Endothelial cell (in vitro differentiated cells): ENCODE results near the gene PSMC3IP. TPM values are rescaled to one million over a fixed set of nuclear protein-coding genes. Genes with fewer than 3 reads are reported as not detected.
"Not testable (repeated sequence)": the region's sequence is repeated elsewhere in the genome, so short reads cannot be mapped to it uniquely, and the experiment has no call there.

Experiments used
- DNase-seq: peaks from one replicate; pipeline ENCODE4 v3.0.0; 2021; ENCODE audit warnings: low spot score
- H3K27ac Mint-ChIP-seq: one replicate; pipeline ENCODE4 v1.8.0; 2021; ENCODE audit warnings: mixed read lengths, inconsistent platforms; ENCODE audit not compliant: unreplicated experiment
- H3K27me3 Mint-ChIP-seq: one replicate; pipeline ENCODE4 v1.8.0; 2021; ENCODE audit warnings: mild to moderate bottlenecking, moderate library complexity, mixed read lengths, inconsistent platforms; ENCODE audit not compliant: unreplicated experiment
- H3K36me3 Mint-ChIP-seq: one replicate; pipeline ENCODE4 v1.8.0; 2021; ENCODE audit warnings: mild to moderate bottlenecking, low read depth, mixed read lengths, inconsistent platforms; ENCODE audit not compliant: unreplicated experiment
- H3K4me1 Mint-ChIP-seq: one replicate; pipeline ENCODE4 v1.8.0; 2021; ENCODE audit warnings: mild to moderate bottlenecking, mixed read lengths, inconsistent platforms; ENCODE audit not compliant: unreplicated experiment
- H3K4me3 Mint-ChIP-seq: one replicate; pipeline ENCODE4 v1.8.0; 2021; ENCODE audit warnings: mild to moderate bottlenecking, mixed read lengths, inconsistent platforms; ENCODE audit not compliant: unreplicated experiment
- H3K9me3 Mint-ChIP-seq: one replicate; pipeline ENCODE4 v1.8.0; 2021; ENCODE audit warnings: mixed read lengths, inconsistent platforms; ENCODE audit not compliant: unreplicated experiment
- CTCF ChIP-seq: fragments of 200-600 bp; sonication (generic); IDR thresholded peaks from one replicate; pipeline ENCODE4 v1.5.0; 2021; ENCODE audit warnings: antibody characterized with exemption; ENCODE audit not compliant: unreplicated experiment
- long read RNA-seq: library from polyadenylated mRNA; unstranded; transcript quantifications from one replicate; pipeline ENCODE4 v2.0.0, GENCODE V29; 2020; ENCODE audit not compliant: unreplicated experiment
- total RNA-seq: library from RNA; stranded (reverse); fragmentation: NEBNext Ultra II Directional; extraction: Animal tissue kit (Norgen Biotek cat#: 25700); gene quantifications from one replicate; pipeline ENCODE4 v1.2.1, GENCODE V29; 2021; ENCODE audit not compliant: unreplicated experiment

PSMC3IP gene
- 8.0 TPM for total RNA-seq
- long read RNA-seq, partial matches to known transcripts, result 0 of 4 reads
- long read RNA-seq, other reads (novel, unspliced or antisense), result 0 of 4 reads

- Mint-ChIP-seq H3K4me1 (peaks cover 30% of the 10 kb centered on the region), H3K4me3 (peak within 1 kb of the TSS; percentile 98), H3K27ac (peak within 1 kb of the TSS; percentile 93), H3K36me3 (peaks cover 29% of the 10 kb centered on the region), H3K27me3 (peaks cover 12% of the 10 kb centered on the region), H3K9me3 (no peaks in the 10 kb centered on the region)
- DNase-seq, result peak; percentile 95
- peak; percentile 4 for TF ChIP-seq CTCF
Measured at GRCh38 chr17:42577532-42578281, at the start of gene PSMC3IP. TSS of gene PSMC3IP (minus strand) at chr17:42577729. CDS start at chr17:42577686, 43 bp downstream.

GRCh38 chr17:42623732-42624596 lies 46.4 kb upstream of the PSMC3IP start:
- no peaks in the 10 kb centered on the region for H3K4me1 Mint-ChIP-seq
- no peaks in the 10 kb centered on the region for H3K9me3 Mint-ChIP-seq
- H3K4me3 Mint-ChIP-seq, result no peak overlapping the region
- TF ChIP-seq CTCF, result no peak
- H3K27me3 Mint-ChIP-seq, result peaks cover 6% of the 10 kb centered on the region
- DNase-seq, result no peak
- H3K27ac Mint-ChIP-seq, result no peak overlapping the region
- H3K36me3 Mint-ChIP-seq, result no peaks in the 10 kb centered on the region

GRCh38 chr17:42623271-42623670 lies 45.7 kb upstream of the PSMC3IP start:
- Mint-ChIP-seq H3K36me3 (no peaks in the 10 kb centered on the region), H3K27me3 (peaks cover 6% of the 10 kb centered on the region), H3K9me3 (no peaks in the 10 kb centered on the region), H3K27ac (no peak overlapping the region), H3K4me1 (no peaks in the 10 kb centered on the region), H3K4me3 (no peak overlapping the region)
- DNase-seq, result no peak
- TF ChIP-seq CTCF, result no peak

GRCh38 chr17:42621987-42622386 lies 44.5 kb upstream of the PSMC3IP start:
- DNase-seq, H3K27ac Mint-ChIP-seq, H3K4me3 Mint-ChIP-seq, H3K27me3 Mint-ChIP-seq, H3K9me3 Mint-ChIP-seq, H3K36me3 Mint-ChIP-seq, H3K4me1 Mint-ChIP-seq: not testable (repeated sequence)

- Mint-ChIP-seq H3K27me3 (peaks cover 1% of the 10 kb centered on the region), H3K27ac (no peak overlapping the region), H3K4me3 (no peak overlapping the region), H3K36me3 (peaks cover 22% of the 10 kb centered on the region), H3K9me3 (no peaks in the 10 kb centered on the region), H3K4me1 (no peaks in the 10 kb centered on the region)
- TF ChIP-seq CTCF, result no peak
- DNase-seq, result peak; percentile 12
Measured at GRCh38 chr17:42618442-42619150, 41.1 kb upstream of the PSMC3IP start.
